Transverse colon (tissue), 4 donors: ENCODE results near the gene BACH2. TPM values are rescaled to one million over a fixed set of nuclear protein-coding genes. Genes with fewer than 3 reads are reported as not detected.

ENCODE experiments used
- DNase-seq: peaks from one replicate; pipeline ENCODE4 v3.0.0-alpha.2; 2019
- H3K27ac ChIP-seq, 4 donors: fragments of 200-600 bp; sonication (generic); 2 replicates each; pipeline ENCODE4 v1.5.1; 2016 to 2018; ENCODE audit warnings: inconsistent platforms in 4 of 4
- H3K27me3 ChIP-seq: fragments of 200-600 bp; sonication (generic); 2 replicates; pipeline ENCODE4 v1.5.1; 2017; ENCODE audit warnings: inconsistent platforms
- H3K36me3 ChIP-seq, 4 donors: fragments of 200-600 bp; sonication (generic); 2 replicates each; pipeline ENCODE4 v1.5.1; 2017 to 2019; ENCODE audit warnings: inconsistent platforms in 4 of 4
- H3K4me1 ChIP-seq, 4 donors: fragments of 200-600 bp; sonication (generic); 2 replicates each; pipeline ENCODE4 v1.5.1; 2017 to 2020; ENCODE audit warnings: inconsistent platforms in 4 of 4
- H3K4me3 ChIP-seq, 4 donors: fragments of 200-600 bp; sonication (generic); 1 replicate in 1 of 4; 2 replicates in 3 of 4; pipeline versions ENCODE4 v1.5.1 to v1.6.1; 2017 to 2019; ENCODE audit warnings: inconsistent platforms in 4 of 4
- H3K9me3 ChIP-seq, 2 donors: fragments of 200-600 bp; sonication (generic); 2 replicates each; pipeline ENCODE4 v1.5.1; 2017 to 2019; ENCODE audit warnings: inconsistent platforms in 2 of 2
- EP300 ChIP-seq: sonication (generic); formaldehyde crosslinking; IDR thresholded peaks from one replicate; pipeline ENCODE4 v1.6.1; 2017; ENCODE audit warnings: antibody characterized with exemption, low read depth
- POLR2A ChIP-seq: fragments of 450-650 bp; IDR thresholded peaks from one replicate; pipeline ENCODE4 v1.6.1; 2016; ENCODE audit warnings: antibody characterized with exemption, mild to moderate bottlenecking, moderate library complexity
- POLR2AphosphoS5 ChIP-seq, 3 donors: sonication (generic); formaldehyde crosslinking; IDR thresholded peaks; one replicate each; pipeline ENCODE4 v1.6.1; 2016; ENCODE audit warnings: antibody characterized with exemption in 3 of 3
- WGBS, 2 donors: methylation state at CpG; one replicate each; pipeline ENCODE4 v1.1.5; 2018; ENCODE audit warnings: low coverage in 1 of 2; 5-methylcytosine and 5-hydroxymethylcytosine counted together
- in situ Hi-C, 4 donors: fragments of 200-750 bp; cut with MboI; loops; one replicate each; pipeline versions ENCODE4 v1.15.0 to v1.15.1; 2017; ENCODE audit warnings: low sequenced_read_pairs in 3 of 4, low pct_ligation_motif_present in 1 of 4, low pct_unique_long_range_greater_than_20kb in 1 of 4
- intact Hi-C: fragments of 100-400 bp; cut with DNase I; formaldehyde crosslinking; loops from one replicate; pipeline ENCODE4 v1.15.1; 2023; ENCODE audit warnings: low total_unique reads
- total RNA-seq, 4 donors: library from RNA; depleted of rRNA; stranded (reverse); fragments of >200 nt; gene quantifications; one replicate each; pipeline ENCODE4 v1.1.0, GENCODE V29; 2016
- TF ChIP-seq, protein P1 (sequence below), 5 experiments: fragments of 200-600 bp in 3 of 5; fragments of 450-650 bp in 2 of 5; sonication (generic) in 3 of 5; IDR thresholded peaks; 1 replicate in 2 of 5; 2 replicates in 3 of 5; pipeline ENCODE4 v1.5.1; 2016 to 2017; ENCODE audit warnings: antibody characterized with exemption in 5 of 5, inconsistent platforms in 3 of 5, mild to moderate bottlenecking in 2 of 5, moderate library complexity in 1 of 5

BACH2 gene
- total RNA-seq, 4 donors from 2014 or later = 0.20 to 7.5 (median 2.4) TPM

DNA sequence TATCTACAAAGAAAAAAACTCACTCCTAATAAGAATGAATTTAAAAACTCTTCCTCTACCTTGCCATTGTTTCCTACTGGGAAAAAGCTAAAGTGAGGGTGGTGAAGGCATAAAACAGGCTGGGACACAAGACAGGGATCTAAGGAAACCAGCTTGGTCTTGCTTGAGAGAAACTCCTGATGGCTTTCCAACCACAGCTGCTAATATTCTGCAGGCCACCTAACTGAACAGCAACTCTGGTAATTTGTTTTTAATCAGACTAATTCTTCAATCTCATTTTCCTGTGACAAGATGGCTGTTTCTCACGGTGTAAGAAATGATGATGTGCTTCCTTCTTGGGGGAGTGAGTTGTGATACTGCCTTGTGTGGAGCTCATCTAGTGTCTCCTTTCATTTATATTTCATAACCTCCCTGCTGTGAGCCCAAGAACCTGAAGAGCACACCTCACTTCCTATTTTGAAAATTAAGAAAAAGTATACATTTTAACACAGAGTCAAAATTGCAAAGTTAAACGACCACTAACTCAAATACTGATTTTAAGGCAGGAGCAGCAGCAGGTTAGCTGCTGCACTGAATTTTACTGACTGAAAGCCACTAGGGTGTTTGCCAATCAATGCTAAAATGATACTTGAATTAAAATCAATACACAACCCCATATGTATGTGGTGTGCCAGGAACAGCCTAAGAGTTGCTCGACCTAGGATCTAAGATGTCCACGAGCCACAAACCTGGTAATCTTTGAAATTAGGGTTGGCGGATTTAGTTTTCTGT, 58.0 kb downstream of the BACH2 start:
- H3K27me3 ChIP-seq = no peaks in the 10 kb centered on the region
- in situ Hi-C loops = no loop called here
- H3K36me3 ChIP-seq = no peaks in the 10 kb centered on the region
- TF ChIP-seq, protein P1, sequence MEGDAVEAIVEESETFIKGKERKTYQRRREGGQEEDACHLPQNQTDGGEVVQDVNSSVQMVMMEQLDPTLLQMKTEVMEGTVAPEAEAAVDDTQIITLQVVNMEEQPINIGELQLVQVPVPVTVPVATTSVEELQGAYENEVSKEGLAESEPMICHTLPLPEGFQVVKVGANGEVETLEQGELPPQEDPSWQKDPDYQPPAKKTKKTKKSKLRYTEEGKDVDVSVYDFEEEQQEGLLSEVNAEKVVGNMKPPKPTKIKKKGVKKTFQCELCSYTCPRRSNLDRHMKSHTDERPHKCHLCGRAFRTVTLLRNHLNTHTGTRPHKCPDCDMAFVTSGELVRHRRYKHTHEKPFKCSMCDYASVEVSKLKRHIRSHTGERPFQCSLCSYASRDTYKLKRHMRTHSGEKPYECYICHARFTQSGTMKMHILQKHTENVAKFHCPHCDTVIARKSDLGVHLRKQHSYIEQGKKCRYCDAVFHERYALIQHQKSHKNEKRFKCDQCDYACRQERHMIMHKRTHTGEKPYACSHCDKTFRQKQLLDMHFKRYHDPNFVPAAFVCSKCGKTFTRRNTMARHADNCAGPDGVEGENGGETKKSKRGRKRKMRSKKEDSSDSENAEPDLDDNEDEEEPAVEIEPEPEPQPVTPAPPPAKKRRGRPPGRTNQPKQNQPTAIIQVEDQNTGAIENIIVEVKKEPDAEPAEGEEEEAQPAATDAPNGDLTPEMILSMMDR (IDR thresholded peaks at IDR 0.05) = no peak
- TF ChIP-seq POLR2A (no peak), EP300 (no peak), POLR2AphosphoS5 (IDR thresholded peaks at IDR 0.05) (no peak)
- no peak overlapping the region for H3K27ac ChIP-seq
- 73 to 76% methylated on average over 3 to 5 of the region's 5 CpGs for WGBS, 2 donors
- no peaks in the 10 kb centered on the region for H3K9me3 ChIP-seq
- H3K4me1 ChIP-seq = peaks cover 0 to 9% (median 3%) of the 10 kb centered on the region in 4 donors
- intact Hi-C loops = no loop called here
- H3K4me3 ChIP-seq = no peak overlapping the region
- DNase-seq = no peak

GRCh38 chr6:90237350-90237990, 59.2 kb downstream of the BACH2 start:
- in situ Hi-C loops (no loop called here), intact Hi-C loops (no loop called here)
- Histone ChIP-seq H3K27me3 (no peaks in the 10 kb centered on the region), H3K9me3 (no peaks in the 10 kb centered on the region), H3K36me3 (no peaks in the 10 kb centered on the region), H3K4me1 (peaks cover 0 to 9% (median 3%) of the 10 kb centered on the region in 4 donors), H3K4me3 (no peak overlapping the region), H3K27ac (no peak overlapping the region)
- 77% methylated on average over 4 of the region's 4 CpGs for WGBS, 2 donors
- TF ChIP-seq POLR2AphosphoS5 (IDR thresholded peaks at IDR 0.05) (no peak), POLR2A (no peak), EP300 (no peak)
- TF ChIP-seq, protein P1 (IDR thresholded peaks at IDR 0.05) = no peak
- no peak for DNase-seq

DNA sequence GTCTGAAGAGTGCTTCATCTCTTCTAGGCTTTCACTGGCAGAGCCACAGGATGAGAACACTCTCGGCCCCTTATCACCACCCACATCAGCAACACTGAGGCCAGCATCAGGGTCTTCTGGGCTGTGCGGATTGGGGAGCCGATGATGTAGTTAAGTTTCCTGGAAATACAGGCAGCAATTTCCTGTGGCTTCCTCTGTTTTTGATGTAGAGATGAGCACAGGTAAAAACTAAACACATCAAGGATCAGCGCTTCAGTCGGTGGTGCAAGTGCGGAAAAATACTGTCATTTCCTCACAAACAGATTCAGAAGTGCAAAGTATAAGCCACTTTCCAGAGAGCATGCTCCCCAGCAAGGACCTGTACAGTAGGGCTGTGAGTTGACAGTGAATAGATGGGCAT, 62.6 kb downstream of the BACH2 start:
- 60 to 88% methylated on average over 1 to 6 of the region's 6 CpGs for WGBS, 2 donors
- peak; percentile 17 for DNase-seq
- H3K36me3 ChIP-seq = no peaks in the 10 kb centered on the region
- H3K4me1 ChIP-seq = peaks cover 0 to 11% (median under 1%) of the 10 kb centered on the region in 4 donors
- TF ChIP-seq POLR2AphosphoS5 (IDR thresholded peaks at IDR 0.05) = no peak
- TF ChIP-seq EP300 = no peak
- TF ChIP-seq, protein P1 (IDR thresholded peaks at IDR 0.05) = no peak
- no peak for TF ChIP-seq POLR2A
- no peaks in the 10 kb centered on the region for H3K9me3 ChIP-seq
- intact Hi-C loops = no loop called here
- H3K27ac ChIP-seq = no peak overlapping the region
- H3K4me3 ChIP-seq = no peak overlapping the region
- H3K27me3 ChIP-seq = no peaks in the 10 kb centered on the region
- in situ Hi-C loops = no loop called here

DNA sequence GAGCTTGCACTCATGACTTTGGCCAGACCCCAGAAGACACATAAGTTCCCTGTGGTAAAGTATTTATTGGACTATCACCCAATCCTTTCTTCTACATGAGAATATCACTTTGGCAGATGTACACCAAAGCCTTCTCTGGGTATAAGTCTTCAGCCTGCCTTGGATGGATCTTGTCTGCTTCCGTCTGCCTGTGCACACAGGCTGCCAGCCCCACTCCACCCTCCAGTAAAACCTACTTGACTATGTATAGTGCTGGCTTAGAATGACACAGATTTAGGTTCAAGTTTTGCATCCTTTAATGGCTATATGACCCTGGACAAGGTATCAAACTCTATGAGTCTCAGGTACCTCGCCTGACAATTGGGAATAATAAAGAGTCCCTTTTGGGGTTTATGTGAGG, 63.4 kb downstream of the BACH2 start:
- H3K4me3 ChIP-seq = no peak overlapping the region
- H3K36me3 ChIP-seq = no peaks in the 10 kb centered on the region
- intact Hi-C loops (no loop called here), in situ Hi-C loops (no loop called here)
- H3K4me1 ChIP-seq = peaks cover 0 to 7% (median 0%) of the 10 kb centered on the region in 4 donors
- no peaks in the 10 kb centered on the region for H3K9me3 ChIP-seq
- no peak for DNase-seq
- H3K27me3 ChIP-seq = no peaks in the 10 kb centered on the region
- H3K27ac ChIP-seq = no peak overlapping the region
- TF ChIP-seq EP300 (no peak), POLR2AphosphoS5 (IDR thresholded peaks at IDR 0.05) (no peak), POLR2A (no peak)
- TF ChIP-seq, protein P1 (IDR thresholded peaks at IDR 0.05) = no peak
- 94% methylated on average over 2 of the region's 2 CpGs; no CpG with 5 or more reads in 1 of the 2 donors for WGBS, 2 donors
